NCI-H345 treated with DMSO at 0.1 percent for 48 hours (cell line): ENCODE results near the gene EFL1.
"Not testable (repeated sequence)": the region's sequence is repeated elsewhere in the genome, so short reads cannot be mapped to it uniquely, and the experiment has no call there.

ENCODE experiments used
- DNase-seq: peaks from one replicate; lab custom pipeline; 2025; ENCODE audit not compliant: unreplicated experiment; lab: John Stamatoyannopoulos, UW

The EFL1 gene

DNA sequence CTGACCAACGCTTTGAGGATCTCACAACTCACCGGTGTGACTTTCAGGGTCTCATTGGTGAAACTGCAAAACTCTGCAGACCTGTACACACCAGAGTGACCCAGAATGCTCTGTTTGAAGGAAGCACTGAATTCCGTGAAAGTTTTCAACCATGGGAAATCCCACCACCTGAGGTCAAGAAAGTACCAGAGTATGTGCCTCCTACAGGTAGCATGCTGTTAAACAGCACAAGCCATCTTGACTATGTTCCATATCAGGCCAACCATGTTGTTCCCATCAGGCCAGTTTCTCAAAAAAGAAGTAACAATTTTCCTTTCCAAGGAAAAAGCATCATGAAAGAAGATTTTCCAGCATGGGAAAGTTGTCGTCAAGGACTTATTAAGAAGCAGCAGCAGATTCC lies 19.9 kb upstream of the EFL1 start:
- not testable (repeated sequence) for DNase-seq

DNA sequence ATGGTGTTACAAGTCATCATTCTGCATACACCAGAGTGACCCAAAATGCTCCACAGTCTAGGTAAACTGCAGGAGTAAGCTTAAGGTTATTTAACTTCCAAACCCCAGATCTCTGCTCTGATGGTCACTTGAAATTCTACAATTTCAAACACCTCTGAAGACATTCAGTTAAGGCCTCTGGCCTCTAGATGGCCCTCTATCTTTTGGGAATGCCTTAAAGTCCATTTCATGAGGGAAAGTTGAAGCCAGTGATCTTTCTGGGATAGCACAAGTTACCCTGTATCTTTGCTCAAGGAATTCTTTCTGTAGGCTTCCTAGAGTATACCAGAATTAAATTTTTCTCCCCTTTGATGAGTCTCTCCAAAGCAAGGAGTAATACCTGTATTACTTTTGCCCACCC lies 18.7 kb upstream of the EFL1 start:
- DNase-seq: not testable (repeated sequence)

DNA sequence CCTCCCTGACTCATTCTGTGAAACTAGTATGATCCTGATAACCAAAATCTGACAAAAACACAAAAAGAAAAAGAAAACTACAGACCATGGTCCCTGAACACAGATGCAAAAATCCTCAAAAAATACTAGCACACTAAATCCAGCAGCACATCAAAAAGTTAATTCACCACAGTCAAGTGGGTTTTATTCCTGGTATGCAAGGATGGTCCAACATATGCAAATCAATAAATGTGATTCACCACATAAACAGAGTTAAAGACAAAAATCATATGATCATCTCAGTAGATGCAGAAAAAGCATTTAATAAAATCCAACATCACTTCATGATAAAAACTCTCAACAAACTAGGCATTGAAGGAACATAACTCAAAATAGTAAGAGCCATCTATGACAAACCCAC lies 12.9 kb upstream of the EFL1 start:
- no peak for DNase-seq

DNA sequence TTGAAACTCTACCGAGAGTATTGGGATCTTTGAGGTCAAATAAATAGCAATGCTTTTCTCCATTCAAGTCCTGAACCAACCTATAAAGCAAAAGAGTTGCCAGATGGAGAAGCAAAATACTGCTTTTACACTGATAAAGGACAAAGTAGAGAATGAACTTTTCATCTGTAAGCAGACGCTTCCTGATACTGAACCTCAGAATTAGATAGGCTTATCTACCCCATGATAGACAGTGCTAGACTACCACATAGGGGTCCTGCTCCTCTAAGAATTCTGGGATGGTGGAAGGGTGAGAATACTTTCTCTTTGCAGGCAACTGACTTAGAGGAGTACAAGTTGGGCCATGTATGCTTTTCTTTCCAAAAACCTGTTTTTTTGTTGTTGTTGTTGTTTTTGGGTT lies 9.6 kb upstream of the EFL1 start:
- no peak for DNase-seq

DNA sequence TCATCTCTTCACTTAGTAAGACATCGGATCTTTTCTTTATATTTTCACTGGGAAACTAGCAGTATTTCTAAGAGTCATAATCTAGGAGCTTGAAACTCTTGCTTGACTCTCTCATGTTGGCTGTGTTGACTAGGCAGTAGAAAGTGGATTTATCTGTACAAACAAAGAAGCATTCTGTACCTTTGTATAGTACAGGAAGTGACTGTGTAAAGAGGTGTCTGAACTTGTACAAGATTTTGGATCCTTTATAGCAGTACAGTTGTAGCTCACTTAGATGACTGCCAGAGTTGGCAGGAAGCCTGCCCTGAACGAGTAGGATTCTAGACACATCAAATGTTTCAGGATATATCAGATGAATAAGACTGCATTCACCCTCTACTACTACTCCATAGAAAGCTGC lies 5.9 kb upstream of the EFL1 start:
- not testable (repeated sequence) for DNase-seq

DNA sequence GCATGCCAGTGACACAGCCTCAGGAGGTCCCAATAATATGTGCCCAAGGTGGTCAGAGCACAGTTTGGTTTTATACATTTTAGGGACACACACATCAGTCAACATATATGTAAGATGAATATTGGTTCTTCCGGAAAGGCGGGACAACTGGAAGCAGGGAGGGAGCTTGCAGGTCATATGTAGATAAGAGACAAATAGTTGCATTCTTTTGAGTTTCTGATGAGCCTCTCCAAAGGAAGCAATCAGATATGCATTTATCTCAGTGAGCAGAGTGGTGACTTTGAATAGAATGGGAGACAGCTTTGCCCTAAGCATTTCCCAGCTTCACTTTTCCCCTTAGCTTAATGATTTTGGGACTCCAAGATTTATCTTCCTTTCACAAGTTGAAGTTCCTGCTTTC lies 4.6 kb upstream of the EFL1 start:
- DNase-seq: not testable (repeated sequence)

DNA sequence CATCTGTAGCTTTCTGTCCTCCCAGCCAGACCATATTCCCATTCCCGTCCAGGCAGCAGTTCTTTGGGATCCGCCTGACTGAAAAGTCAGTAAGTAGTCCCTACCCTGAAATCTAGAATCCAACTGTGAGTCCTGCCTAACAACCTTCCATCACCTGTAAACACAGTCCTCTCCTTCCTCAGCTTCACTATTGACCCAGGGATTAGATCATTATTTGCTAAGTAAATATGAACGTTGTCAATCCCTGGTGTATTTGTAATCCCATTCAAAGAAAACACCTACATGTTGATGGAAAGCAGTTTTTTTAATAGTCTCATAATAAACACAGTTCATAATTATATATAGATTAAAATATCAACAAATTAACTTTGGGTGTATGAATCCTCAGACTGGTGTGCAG lies 816 bp upstream of the EFL1 start:
- DNase-seq: peak; percentile 42

DNA sequence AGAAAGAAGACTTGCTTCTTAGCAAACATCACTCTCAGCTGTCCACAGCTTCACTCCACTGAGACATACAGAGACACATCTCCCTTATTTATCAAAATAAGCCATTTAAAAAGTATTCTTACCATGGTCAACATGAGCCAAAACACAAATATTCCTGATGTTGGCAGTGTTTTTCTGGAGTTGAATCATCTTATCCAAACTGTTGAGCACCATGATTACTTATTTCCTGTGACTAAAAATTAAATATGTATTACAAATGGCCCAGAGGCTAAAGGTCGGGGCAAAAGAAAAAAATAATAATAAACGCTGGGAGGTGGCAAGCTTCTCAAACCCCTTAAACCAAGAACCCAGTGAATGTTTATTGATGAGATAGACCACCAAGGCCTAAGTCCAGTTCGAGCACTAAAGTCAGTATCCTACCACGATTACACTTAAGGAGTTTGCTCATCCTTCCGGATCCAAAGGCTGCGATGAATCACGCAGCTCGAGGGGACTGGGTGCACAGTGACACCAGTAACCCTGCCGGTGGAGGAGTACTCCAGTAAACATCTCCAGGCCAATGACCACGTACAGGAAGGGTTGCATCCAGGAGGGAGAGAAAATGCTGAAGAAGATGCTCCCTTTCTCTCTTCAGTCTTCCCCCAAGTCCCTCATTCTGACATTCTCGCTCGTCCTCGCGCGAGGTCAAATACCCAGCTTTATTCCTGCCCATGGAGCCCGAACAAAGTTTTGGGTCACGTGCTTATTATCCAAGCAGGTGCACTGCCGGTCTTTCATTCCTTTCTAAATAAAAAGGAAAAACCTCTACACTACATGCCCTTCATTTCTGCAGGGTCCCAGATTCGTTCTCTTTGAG lies 740 bp downstream of the EFL1 start:
- DNase-seq: not testable (repeated sequence)

DNA sequence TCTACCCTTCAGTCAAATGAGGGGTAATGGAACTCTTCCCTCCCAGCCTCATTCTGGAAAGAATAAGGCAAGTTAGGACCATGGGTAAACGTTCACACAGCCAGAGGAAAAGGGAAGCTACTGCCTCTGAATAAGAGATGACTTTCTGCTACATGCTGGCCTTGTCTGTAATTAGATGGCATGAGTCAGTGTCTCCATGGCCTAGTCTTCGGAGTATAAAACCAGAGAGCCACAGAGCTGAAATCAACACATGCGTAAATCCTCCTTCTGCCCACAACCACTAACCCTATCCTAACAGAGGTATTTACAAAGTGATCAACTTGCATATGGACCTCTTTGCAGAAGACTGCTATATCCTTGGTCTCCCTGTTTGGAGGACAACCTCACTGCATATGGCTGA lies 14.3 kb downstream of the EFL1 start:
- DNase-seq: not testable (repeated sequence)

DNA sequence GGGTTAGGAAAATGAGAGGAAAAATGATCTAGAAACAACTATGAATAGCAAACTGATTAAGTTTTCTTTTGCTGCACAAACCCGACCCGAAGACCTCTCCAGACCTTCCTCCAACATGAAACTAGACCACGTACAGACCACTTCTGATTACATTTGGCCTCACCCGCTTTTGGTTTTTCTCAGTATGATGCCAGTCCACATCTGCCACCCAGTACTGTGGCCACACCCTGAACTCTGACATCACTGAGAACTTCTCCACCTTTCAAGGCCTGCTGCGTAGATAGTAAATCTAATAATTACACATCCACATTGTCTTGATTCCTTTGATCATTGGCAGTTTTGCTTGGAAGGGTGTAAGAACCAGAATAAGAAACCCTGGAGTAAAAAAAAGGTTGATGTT lies 16.6 kb downstream of the EFL1 start:
- DNase-seq: not testable (repeated sequence)

DNA sequence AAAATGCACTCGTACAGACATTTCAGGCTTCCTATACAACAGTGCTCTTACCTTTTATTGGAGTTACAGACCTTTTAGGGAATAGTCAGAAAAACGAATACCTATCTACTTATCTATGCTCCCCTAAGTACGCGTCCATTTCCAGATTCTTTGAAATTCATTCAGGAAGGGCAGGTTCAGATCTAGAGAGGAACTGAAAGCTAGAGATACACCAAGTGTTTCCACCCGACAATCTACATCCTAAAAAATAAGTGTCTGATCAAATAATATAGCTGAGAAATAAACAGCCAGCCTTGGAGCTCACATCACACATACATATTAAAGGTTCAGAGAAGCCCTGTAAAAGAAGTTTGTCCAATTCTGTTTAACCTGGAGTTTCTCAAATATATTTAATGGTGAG lies 18.9 kb downstream of the EFL1 start:
- DNase-seq: not testable (repeated sequence)

DNA sequence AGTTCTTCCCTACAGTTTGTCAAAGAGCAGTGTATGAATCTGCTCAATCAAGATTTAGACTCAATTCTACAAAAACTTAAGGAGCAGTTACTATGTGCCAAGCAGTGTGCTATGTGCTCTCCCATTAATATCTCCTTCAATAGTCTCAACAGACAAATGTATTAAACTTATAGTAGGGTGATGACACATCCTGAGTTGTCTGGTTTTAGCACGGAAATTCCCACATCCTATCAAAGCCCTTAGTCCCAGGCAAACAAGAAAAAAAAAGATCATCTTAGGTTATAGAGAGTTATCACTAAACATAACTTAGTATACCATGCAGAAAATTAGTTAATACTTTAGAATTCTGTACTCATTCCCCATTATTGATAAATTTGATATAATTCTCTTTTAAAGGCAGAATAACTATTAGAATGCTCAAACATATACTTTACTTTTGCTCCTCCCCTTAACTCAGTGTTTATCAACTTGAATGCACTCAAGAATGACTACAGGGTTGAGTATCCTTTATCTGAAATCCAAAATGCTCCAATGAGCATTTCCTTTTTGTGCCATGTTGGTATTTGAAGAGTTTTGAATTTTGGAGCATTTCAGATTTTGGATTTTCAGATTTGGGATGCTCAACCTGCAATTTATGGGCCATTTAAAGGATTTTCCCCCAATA lies 20.6 kb downstream of the EFL1 start:
- DNase-seq: not testable (repeated sequence)

DNA sequence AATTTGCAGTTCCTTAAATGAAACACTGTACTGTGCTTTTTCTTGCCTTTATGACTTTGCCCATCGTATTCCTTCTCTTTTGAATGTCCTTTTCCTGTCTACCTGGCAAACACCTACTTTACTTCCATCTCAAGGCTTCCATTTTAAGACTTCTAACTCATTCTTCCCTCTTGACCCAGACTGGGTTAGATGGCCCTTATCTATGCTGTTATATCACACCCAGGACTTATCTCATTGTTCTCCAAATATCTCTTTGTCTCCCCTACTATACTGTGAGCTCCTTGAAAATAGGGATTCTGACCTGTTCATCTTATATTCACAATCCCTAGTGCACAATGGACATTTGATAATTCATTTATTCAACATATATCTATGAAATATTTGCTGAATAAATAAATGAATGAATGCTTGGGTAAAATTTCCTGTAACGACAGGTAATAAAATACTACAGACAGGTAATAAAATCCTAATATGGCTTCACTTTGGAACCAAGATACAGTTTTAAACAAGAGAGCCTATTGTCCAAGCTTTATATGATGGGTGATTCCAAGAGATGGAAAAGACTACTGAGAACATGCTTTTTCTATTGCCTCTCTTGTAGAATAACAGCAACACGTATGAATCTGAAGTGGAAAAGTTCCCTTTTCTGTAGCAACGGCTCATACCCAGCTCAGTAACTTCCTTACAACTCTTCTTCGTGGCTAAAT lies 22.7 kb downstream of the EFL1 start:
- DNase-seq: no peak

DNA sequence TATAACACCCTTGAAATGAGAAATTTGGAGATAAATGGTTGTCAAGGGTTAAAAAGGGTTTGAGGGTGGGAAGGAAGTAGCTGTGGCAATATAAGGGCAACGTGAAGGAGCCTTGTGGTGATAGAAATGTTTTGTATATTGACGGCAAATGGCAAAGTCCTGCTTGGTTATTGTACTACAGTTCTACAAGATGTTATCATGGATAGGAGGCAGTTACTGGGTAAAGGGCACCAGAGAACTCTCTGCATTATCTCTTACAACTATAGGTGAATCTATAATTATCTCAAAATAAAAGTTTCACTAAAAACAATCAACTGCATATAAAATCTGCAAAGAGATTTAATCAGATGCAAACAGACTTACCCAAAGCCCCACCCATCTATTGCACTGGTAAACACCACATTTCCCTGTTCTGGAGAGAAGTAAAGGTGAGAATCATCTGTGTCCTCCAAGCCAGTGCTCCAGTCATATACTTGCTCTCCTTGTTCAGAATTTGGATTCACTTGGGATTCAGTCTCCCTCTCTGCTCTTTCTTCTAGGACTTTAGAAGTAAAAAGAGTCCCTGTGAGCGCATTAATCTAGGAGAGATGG lies 24.5 kb downstream of the EFL1 start:
- DNase-seq: not testable (repeated sequence)

DNA sequence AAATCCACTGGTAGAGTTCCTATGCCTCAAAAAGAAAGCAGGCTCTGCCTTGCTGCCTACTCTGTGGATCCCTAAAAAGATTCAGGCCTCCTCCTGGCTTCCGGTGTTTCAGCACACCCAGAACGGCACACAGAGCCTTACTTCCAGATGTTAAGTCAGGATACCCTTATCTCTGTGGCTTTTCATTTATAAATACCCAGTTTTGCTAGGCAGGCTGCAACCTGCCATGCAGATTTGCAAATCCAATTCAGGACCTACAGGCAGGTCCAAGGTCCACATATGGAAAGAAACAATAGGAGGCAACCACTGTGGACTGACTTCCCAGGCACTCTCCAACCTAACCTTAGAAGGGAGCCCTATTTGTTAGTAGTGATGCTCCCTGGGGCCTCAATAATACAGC lies 30.7 kb downstream of the EFL1 start:
- DNase-seq: no peak

DNA sequence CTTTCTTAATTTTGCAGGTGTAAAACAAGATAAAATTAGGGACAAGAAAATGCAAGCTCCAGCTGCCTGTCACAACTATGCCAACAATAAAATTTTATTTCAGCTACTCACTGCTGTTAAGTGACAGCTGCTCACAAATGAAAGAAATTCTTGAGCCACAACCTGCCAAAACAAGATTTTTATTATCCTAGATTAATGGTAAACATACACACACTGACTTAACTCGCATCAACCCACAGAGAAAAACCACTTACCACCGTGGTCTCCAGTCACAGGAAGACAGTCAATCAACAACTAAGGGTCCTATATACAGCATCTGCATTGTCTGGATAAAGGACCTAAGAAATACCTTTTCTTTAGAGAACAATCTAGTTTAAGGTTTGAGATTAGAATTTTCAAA lies 31.3 kb downstream of the EFL1 start:
- DNase-seq: no peak

DNA sequence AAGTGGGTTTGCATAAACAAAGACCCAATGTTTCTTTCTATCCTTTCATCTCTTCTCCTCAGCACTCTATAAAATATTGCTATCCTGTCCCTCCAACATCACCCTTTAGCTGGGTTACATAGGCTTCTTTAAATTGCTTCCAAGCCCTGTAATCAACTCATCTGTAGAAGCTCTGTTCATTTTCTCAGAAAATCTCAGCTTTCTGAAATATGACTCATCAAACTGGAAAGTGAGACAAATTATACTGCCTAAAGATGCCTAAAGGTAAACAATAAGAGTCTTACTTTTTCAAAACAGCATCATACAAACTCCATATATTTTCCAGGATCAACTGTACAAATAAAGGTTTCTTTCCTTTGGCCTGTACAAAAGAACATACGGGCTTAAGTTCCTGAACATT lies 33.8 kb downstream of the EFL1 start:
- DNase-seq: no peak

DNA sequence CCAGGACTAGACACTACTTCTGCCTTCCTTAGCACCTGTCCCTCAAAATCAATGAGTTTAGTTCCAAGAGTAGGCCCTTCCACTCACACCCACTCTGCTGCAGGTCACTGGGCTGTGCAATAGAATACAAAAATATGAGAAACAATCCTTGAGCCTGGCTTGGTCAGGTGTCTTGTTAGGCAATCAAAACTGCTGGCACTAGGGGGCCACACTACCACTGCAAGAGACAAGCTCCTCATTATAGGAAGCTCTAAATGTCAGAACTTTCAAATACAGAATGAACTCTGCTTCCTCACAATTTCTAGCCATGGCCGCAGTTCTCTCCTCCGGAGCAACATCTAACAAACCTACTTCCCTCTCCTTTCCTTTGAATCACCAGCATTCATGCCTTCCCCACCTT lies 41.0 kb downstream of the EFL1 start:
- DNase-seq: not testable (repeated sequence)

DNA sequence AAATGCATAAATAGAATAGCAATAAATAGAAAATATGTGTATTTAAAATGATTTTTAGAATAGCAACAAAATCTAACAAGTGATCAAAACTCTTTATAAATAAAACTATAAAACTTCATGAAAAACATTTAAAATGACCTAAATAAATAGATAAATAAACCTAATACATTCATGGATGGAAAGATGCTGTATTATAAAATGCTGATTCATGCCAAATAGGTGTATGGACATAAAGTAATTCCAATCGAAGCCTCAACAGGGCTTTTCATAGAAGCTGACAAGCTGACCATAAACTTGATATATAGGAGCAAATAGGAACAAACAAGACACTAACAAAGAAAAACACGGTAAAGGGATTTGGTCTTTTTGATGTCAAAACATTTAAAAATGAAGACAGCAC lies 46.4 kb downstream of the EFL1 start:
- DNase-seq: not testable (repeated sequence)

DNA sequence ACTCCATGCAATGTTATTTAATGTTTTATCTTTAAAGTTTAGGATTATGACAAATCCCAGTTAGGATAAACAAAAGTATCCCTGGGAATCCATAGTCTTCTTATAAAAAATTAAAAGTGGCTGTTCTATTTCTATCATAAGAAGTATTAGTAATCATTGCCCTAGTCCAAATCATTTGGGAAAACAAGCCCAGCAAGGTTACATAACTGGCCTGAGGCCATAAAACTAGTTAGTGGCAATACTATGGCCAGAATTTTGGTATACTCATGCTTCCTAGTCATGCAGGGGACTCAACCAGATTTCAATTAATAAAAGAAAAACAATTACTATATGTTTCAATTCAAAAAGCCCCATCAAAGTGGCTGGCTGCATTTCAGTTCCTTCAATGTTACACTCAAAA lies 50.3 kb downstream of the EFL1 start:
- not testable (repeated sequence) for DNase-seq

DNA sequence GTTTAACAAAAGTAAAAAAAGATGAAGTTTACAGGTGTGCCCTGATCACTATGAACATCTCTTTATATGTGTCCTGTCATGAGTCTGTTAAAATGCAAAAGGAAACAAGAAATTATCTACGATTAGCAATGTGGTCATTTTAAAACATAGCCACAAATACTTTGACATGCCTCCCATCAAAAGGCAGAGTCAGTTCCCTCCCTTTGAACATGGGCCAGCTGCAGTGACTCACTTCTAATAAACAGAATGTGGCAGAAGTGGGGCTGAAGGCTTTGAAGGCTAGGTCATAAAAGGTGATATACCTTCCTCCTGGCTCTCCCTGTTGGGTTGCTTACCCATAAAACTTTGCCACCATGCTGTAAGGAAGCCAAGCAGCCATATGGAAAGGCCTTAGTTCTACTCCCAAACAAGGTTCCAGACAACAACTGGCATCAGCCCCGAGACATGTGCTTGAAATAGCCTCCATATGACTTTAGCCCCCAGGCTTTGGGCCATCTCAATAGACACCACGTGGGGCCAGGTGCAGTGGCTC lies 52.4 kb downstream of the EFL1 start:
- DNase-seq: not testable (repeated sequence)
